ENCODE measurements around the gene CDH15.
"Not testable (repeated sequence)": the region's sequence is repeated elsewhere in the genome, so short reads cannot be mapped to it uniquely, and the experiment has no call there.

The CDH15 gene

GRCh38 chr16:89233678-89234490 is 62.3 kb downstream of the CDH15 start:
- no peak for DNase-seq (ENCODE audit: low read depth)

- DNase-seq (ENCODE audit: low read depth) = no peak
Measured at GRCh38 chr16:89237733-89238132, 66.2 kb downstream of the CDH15 start.

GRCh38 chr16:89241187-89242007 is 69.8 kb downstream of the CDH15 start:
- peak; percentile 70 for DNase-seq (ENCODE audit: low read depth)

GRCh38 chr16:89242795-89243200 is 71.2 kb downstream of the CDH15 start:
- no peak for DNase-seq (ENCODE audit: low read depth)

- DNase-seq (ENCODE audit: low read depth) = no peak
Measured at GRCh38 chr16:89243664-89244063, 72.1 kb downstream of the CDH15 start.

- DNase-seq (ENCODE audit: low read depth) = not testable (repeated sequence)
Measured at GRCh38 chr16:89244264-89244663, 72.7 kb downstream of the CDH15 start.

- DNase-seq (ENCODE audit: low read depth) = no peak
Measured at GRCh38 chr16:89244754-89245153, 73.2 kb downstream of the CDH15 start.
